NCI-H1092 (cell line): Measurements from ENCODE around the gene THAP10.
"Not testable (repeated sequence)": the region's sequence is repeated elsewhere in the genome, so short reads cannot be mapped to it uniquely, and the experiment has no call there.

Experiments
- DNase-seq: peaks from one replicate; lab custom pipeline; 2025; lab: John Stamatoyannopoulos, UW

THAP10 gene

DNA sequence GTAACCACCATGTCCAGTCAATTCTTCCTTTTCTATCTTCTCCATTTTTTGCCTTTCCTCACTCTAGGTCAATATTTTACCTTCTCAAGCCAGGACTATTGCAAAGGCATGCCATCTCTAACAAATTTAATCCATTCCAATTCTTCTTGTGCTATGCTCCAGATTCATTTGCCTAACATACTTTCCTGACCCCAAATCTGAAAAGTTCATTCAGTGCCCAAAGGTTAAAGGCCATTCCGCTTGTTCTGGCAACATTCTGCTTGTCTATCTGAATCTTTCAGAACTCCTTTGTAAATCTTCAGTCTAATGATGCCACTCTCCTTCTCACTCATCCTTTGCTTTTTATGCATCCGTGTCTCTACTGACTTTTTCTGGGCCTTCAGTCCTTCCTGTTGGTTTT lies 15.6 kb downstream of the THAP10 start:
- DNase-seq = no peak

DNA sequence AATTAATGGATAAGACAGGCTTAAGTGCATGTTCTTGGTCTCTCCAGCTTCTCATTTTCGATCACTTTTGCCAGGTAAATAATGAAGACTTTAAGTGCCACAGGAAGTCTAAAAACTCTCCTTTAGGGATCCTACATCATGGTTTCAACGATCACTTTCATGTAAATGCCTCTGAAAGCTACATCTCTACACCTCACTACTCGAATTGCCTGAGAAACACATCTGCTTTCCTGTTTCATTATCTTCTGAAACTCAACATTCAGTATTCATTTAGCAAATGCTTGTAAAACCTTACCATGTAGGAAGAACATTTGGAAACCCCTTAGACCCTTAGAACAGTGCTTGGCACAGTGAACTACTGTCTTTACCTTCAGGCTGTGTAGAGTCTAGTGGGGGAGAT lies 16.2 kb downstream of the THAP10 start:
- no peak for DNase-seq

DNA sequence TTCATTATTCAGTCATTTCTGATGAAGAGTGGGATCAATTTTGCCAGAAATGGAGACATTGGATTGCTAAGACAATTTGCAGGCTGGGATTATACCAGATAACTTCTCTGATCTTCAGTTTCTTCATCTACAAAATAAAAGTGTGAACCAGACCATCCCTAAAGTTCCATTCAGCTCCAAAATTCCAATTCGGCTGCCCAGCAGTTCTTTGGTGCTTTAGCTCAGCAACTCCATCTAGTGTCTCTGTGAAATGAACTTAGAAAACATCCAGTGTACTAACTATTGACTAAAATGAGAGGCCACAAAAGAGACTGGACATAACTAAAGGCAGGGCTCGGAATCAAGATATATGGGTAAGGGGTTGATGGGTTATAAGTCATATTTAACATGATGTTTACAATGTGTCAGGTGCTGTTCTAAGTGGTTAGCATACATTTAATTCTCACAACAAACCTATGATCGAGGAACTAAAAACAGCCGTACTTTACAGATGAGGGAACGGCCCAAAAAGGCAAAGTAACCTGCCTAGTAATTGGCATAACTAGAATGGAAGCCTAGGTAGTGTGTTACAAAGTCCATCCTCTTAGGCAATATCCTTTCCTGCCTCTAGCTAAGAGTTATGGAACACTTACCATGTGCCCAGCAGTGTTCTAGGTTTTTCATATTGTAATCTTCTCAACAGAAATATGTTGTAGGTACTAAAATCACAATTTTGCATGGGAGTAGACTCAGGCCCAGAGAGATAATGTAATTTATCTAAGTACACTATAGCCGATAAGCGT lies 17.0 kb downstream of the THAP10 start:
- no peak for DNase-seq

DNA sequence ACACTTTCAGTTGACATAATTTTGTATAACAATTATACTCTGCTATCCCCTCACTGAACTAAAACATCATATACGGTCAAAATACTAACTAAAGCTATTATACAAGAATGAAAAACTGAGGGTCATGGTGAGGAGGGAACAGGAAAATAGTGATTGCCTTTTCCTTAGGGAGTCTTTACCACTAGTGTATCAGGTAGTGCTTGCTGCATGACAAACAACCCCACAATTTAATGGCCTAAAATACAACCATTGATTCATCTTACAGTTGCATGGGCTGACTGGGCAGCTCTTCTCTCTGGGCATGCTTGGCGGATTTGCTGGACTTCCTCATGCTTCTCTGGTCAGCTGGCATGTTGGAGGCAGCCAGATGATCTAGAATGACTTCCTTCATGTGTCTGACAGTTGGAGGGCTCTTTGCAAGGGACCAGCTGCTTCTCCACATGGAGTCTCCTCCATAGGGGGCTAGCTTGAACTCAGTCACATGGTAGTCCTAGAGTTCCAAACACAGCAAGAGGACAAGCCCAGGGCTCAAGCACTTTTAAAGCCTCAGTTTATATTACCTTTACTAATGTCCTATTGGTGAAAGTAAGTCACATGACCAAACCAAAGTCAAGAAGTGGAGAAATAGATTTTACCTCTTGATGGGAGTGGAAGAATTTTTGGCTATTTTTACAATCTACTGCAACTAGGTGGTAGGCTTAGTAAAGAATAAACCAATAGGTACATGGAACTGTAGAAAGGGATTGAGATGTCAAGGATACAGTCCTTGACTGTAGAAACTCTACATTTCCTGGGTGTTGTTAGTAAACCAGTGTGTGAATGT lies 18.8 kb downstream of the THAP10 start:
- DNase-seq = no peak

DNA sequence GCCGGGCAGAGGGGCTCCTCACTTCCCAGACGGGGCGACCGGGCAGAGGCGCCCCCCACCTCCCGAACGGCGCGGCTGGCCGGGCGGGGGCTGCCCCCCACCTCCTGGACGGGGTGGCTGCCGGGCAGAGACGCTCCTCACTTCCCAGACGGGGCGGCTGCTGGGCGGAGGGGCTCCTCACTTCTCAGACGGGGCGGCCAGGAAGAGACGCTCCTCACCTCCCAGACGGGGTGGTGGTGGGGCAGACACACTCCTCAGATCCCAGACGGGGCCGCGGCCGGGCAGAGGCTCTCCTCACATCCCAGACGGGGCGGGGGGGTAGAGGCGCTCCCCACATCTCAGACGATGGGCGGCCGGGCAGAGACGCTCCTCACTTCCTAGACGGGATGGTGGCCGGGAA lies 20.7 kb downstream of the THAP10 start:
- not testable (repeated sequence) for DNase-seq

DNA sequence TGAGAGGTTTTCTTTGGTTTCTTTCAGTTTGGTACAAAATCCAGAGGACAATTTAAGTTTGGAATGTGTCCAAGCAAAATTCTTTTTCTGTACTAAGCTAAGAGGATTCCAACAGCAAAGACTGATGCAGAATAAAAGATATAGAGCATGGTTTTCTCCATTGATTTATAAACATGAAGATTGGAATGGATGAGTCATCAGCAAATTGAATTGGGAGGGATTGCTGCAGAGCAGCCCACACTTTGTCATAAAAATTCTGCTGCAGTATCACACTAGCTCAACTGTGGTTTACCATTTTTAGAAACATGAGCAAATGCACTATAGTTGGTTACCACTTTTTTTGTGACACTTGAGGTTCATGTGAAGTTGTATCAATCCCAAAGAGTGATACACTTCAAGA lies 22.2 kb downstream of the THAP10 start:
- no peak for DNase-seq

DNA sequence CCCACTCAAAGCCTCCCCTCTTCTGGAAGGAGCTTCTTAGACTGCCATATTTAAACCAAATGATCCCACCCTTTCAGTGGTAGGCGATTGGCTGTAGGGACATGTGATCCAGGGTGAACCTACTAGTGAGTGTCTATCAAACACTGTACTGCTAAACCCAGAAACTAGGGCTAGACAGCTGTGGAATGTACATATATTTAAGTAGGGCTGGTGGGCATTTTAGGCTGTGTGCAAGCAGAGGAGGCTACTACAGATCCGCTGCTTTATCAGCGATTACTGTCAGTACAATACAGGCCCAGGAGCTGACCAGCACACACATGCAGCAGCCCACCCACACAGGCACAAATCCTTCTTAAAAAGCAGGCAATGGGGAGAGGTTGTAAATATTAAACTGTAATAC lies 22.9 kb downstream of the THAP10 start:
- no peak for DNase-seq

DNA sequence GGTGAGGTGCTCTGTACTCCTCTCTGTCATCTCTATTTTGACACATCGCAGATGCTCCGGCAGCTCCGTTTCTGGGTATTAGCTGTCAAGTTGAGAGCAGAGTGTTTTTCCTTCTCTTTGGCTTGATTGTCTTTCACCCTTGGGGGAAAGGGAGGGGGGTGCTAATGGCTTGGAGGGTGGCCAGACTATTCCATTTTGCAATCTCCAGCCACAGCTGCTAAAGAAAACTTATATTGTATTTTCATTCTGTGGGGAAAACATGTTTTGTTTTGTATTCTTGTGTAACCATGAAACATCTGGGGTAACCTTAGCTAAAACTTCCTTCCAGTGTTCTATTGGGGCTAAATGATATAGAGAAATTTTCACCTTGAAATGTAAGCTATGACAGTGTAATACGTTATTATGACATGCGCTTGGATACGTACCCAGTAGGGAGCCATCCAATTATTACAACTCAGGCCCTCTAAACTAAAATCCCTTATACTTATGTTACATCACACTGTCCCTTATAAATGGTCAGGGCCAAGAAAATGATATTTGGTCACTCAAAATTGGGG lies 24.2 kb downstream of the THAP10 start:
- DNase-seq = no peak

DNA sequence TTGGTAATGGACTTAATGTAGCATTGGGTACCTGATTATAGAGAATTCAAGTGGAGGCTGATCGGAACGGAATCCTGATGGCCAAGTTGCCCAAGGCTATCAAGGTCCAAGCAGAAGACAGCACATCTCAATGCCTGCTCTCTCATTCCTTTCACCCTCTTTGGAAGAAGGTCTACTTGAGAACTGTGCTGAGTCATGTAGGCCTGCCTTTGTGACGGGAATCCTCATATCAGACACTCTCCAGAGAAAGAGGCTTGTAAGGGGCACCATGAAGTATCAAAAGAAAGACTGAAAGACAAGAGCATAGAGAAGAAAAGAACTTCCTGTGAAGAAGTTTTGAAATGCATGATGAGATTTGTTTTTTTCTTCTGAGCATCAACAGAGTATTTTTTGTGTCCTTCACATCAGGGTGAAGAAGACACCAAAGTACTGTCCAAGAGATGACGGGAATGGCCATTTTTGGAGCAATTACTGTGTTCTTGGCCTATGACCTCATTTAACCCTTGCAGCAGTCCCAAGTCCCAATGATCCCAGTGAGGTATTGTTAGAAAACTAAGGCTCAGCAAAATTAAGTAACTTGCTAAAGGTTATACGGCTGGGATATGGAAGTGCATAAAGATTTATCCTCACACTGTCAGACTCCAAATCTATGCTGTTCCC lies 25.1 kb downstream of the THAP10 start:
- no peak for DNase-seq

DNA sequence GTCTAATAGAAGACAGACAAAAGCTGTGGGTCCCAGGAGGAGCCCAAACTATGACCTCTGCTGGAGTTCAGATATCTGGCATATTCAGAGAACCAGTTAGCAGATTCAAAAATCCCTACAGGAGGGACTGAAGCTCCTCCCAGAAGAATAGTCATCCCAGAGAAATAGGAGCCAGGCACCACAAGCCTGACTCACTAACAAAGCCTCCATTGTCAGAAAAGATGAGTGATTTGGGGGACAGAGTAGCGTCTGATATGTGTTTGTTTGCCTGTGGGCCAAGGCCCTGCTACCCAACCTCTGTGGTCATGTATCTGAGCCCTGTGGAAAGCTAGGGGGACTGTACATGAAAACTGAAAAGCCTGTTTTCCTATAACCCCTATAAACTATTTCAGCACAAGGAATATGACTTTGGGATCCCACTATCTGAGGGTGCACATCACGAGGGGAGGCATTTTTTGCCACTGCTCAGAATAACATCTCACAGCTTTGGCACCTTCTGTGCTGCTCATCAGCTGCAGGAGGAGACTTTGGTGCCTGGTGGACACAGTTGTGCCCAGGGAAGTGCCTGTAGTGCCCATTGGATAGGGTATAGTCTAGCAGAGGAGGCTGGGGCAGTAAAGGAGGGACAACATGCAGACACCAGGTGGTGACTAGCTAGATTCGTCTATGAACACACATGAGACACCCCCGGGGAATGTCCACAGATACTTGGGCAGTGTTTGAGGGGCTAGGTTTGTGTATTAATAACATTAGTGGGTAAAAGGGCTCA lies 28.6 kb downstream of the THAP10 start:
- no peak for DNase-seq

DNA sequence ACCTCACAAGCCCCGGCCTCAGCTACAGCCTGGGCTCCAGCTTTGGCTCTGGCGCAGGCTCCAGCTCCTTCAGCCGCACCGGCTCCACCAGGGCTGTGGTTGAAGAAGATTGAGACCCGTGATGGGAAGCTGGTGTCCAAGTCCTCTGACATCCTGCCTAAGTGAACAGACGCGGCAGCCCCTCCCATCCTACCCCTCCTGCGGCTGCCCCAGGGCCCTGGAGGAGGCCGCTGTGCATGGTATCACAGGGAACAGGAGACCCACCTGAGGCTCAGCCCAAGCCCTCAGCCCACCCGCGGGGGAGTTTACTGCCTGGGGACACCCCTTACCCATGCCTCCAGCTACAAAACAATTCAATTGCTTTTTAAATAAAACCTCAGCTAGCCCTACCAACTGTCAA lies 32.2 kb downstream of the THAP10 start:
- no peak for DNase-seq

DNA sequence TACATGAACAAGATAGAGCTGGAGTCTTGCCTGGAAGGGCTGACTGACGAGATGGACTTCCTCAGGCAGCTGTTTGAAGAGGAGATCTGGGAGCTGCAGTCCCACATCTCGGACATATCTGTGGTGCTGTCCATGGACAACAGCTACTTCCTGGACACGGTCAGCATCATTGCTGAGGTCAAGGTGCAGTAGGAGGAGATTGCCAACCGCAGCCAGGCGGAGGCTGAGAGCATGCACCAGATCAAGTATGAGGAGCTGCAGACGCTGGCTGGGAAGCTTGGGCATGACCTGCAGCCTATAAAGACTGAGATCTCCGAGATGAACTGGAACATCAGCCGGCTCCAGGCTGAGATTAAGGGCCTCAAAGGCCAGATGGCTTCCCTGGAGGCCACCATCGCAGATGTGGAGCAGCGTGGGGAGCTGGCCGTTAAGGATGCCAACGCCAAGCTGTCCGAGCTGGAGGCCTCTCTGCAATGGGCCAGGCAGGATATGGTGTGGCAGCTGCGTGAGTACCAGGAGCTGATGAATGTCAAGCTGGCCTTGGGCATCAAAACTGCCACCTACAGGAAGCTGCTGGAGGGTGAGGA lies 32.8 kb downstream of the THAP10 start:
- no peak for DNase-seq

DNA sequence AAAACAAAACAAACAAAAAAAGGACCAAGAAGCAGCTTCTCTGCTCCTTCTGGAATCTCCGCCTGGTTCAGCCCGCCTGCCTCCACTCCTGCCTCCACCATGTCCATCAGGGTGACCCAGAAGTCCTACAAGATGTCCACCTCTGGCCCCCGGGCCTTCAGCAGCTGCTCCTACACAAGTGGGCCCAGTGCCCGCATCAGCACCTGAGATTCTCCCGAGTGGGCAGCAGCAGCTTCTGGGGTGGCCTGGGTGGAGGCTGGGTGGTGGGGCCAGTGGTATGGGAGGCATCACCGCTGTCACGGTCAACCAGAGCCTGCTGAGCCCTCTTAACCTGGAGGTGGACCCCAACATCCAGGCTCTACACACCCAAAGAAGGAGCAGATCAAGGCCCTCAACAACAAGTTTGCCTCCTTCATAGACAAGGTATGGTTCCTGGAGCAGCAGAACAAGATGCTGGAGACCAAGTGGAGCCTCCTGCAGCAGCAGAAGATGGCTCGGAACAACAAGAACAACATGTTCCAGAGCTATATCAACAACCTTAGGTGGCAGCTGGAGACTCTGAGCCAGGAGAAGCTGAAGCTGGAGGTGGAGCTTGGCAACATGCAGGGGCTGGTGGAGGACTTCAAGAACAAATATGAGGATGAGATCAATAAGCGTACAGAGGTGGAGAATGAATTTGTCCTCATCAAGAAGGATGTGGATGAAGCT lies 33.5 kb downstream of the THAP10 start:
- not testable (repeated sequence) for DNase-seq

DNA sequence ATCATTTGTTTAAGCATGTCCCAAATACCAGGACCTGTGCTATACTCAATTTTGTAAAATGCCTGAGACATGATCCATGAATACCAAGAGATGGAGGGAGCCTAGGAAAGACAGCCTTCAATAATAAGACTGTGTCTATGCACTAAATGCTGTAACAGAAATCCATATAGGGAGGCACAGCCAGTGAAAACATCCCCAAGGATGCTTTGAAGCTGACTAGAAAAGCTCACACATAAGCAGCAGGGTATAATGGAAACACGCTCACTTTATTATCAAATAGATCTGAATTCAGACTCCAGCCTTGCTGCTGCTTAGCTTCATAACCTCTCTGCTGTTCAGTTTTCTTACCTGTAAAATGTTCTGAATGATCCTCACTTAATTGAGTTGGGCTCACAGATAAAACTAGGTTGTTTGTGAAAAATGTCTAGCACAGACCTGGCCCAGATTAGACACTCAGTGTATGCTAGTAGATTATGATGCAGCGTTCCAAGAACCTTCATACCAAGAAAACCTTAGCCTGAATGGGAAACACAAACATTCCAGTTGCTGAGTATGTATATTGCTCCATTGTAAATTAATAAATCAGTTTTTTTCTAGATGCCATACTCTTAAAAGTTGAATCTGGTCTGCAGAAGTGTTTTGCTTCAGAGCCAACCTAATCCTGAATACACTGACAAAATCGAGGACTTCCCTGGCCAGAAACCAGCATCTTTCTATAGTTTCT lies 34.5 kb downstream of the THAP10 start:
- DNase-seq = no peak

DNA sequence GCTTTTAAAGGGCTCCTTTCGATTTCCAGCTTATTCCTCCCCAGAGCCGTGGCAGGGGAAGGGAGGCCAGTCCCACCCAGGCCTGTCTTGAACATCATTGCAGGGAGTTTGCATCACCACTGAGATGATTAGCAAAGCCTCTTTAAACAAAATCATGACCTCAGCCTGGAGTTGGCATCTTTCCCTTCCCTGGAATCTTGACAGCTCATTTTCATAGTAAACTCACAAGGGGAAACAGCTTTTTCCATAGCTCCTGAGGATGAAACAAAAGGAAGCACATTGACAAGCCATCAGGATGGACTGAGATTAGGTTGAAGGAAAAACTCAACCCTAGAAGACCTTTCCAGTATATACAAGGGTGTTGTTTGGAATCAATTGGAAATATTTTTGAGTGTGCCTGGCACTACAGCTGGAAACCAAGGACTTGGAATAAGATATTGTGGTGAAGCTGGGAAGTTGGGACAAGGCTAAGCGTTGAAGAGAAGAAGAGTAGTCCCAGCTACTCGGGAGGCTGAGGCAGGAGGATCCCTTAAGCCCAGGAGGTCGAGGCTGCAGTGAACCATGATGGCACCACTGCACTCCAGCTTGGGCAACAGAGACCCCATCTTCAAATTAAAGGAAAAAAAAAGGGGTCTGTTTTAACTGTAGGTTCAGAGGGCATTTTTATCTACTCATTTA lies 35.2 kb downstream of the THAP10 start:
- DNase-seq = no peak

DNA sequence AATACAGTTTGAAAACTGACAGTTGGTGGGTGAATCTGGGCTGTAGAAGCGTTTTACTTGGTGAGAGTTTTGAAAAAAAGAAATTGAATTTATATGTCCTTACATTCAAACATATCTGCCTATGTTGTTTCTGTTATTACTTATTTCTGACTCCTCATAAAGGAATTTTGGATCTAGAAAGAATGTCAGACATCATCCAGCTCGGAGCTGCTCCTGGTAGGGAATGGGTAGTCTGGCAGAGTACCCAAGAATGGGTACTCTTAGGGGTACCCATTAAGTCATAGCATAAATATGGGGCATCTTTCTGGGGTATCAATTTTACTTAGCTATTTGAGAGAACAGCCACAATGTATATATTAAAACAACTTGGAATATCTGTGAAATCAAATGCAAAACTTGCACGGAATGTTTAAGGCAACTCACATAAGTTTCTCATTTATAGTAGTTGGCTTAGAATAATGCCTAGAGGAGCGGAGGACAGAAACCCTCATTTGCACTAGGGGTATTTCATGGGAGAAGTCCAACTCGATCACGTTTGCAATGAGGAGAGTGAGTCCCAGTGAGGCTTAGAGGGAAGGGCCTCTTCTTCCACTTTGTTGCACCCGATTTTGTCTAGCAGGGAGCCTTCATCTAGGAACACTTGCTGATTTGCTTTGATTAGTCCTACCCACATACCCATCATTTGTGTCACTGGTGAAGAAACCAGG lies 35.9 kb downstream of the THAP10 start:
- no peak for DNase-seq

DNA sequence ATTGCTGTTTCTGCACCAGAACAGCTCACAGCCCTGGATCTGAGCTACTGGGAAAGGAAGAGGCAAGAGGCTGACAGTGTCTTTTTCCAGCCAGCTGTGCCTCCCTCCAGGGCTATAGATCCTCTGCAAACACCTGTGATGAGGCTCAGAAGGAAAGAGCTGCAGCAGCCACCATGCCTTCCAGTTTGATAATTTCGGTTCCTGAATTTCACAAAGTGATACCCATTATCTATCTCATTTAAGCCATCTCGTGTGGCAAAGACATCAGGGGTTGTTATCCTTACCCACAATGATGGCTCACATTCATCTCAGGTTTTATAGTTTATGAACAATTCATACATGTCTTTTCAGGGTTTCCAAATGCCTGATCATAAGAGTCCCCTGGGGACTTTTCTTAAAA lies 36.5 kb downstream of the THAP10 start:
- no peak for DNase-seq

DNA sequence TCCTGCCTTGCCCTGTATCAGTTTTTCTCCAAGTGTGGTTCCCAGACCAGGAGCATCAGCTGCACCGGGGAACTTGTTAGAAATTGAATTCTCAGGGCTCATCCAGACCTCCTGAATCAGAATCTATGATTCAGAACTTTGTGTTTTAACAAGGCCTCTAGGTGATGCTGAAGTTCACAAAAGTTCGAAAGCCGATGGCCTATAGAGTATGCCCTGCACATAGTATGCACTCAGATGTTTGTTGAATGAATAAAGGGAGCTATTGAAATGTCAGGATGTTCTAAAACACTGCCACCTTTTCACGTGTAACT lies 37.6 kb downstream of the THAP10 start:
- no peak for DNase-seq
